Central memory CD4-positive, alpha-beta T cell (primary cell): ENCODE results near the gene ORC3.
A peak's percentile ranks its signal among the peaks of the same experiment; 100 is the strongest.
"Not testable (repeated sequence)": the region's sequence is repeated elsewhere in the genome, so short reads cannot be mapped to it uniquely, and the experiment has no call there.

Experiments
- DNase-seq: peaks from one replicate; pipeline ENCODE4 v3.0.0; 2022

The ORC3 gene

DNA sequence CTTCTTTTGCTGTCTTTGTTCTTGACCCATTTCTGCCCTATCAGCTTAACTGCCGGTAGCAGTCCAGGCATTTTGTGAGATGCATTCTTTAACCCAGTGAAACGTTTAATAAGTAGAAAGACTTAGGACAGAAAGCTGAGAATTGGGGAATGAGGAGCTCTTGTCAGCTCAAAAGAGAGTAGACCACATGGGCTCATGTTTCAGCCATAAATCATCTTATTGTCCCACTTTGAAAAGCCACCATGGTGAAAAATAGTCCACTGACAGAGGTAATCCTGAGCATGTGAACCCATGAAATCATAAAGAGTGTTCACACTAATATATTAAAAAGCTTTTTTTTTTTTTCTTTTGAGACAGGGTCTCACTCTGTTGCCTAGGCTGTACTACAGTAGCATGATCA lies 16.3 kb downstream of the ORC3 start:
- no peak for DNase-seq

DNA sequence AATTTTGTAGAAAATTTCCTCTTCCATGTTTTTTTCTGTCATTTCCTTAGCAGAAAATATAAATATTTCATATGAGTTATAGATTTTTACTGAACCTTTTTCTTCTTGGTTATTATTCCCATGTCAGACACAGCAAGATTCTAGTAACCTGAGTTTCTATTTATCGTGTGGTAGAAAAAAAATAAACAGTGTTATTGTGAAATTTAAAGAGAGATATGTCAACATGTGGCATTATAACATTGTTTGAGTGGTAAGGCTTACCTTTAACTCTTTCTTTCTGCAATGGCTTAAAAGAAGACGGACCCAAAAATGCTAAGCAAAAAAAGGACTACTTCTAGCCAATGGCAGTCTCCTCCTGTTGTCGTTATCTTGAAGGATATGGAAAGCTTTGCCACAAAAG lies 18.9 kb downstream of the ORC3 start:
- no peak for DNase-seq

DNA sequence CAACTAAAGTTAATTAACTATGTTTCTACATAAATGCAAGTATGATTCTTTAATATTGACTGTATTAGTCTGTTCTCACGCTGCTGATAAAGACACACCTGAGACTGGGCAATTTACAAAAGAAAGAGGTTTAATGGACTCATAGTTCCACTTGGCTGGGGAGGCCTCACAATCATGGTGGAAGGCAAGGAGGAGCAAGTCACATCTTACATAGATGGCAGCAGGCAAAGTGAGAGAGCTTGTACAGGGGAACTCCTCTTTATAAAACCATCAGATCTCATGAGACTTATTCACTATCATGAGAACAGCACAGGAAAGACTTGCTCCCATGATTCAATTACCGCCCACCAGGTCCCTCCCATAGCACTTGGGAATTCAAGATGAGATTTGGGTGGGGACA lies 23.1 kb downstream of the ORC3 start:
- DNase-seq, result not testable (repeated sequence)

DNA sequence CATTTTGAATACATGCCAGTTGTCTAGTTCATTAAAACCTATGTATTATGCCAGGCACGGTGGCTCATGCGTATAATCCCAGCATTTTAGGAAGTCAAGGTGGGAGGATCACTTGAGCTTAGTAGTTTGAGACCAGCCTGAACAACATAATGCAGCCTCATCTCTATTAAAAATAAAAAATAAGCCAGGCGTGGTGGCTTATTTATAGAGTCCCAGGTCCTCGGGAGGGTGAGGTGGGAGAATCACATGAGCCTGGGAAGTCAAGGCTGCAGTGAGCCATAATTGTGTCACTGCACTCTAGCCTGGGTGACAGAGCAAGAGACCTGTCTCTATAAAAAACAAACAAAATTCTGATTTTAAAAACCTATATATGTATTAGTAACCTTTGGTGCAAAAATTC lies 27.5 kb downstream of the ORC3 start:
- no peak for DNase-seq

DNA sequence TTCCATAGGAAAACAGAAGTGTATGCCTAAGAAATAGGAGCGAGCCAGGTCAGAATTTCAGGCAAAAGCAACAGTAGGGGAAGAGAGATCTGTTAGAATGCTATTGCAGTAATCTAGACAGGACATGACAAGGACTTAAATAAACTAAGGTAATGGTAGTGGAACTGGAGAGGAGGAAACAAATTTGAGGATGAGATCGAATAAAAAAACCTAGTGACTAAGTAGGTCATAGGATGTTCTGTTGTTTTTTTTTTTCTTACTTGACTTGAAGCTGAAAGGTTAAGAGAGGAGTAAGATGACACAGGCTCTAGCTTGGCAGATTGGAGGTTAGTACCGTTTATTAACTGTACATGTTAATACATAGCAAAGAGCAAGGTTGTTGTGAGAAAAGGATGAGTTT lies 28.6 kb downstream of the ORC3 start:
- DNase-seq, result no peak

DNA sequence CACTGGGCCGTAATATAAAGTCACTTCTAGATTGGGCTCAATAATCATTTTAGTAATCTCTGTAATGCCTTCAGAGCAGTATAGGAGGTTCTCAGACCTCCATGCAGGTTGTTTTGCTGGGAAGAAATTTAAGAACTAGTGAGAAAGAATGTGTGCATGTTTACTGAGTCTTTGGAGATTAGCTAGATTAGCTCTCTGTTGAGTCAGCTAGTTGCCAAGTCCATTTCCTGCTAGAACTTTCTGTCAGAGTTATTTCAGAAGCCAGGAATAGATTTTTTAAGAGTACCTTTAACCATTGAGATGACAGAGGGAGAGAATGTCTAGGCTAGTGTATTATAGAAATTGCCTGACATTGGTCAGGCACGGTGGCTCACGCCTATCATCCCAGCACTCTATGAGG lies 33.3 kb downstream of the ORC3 start:
- DNase-seq, result no peak

DNA sequence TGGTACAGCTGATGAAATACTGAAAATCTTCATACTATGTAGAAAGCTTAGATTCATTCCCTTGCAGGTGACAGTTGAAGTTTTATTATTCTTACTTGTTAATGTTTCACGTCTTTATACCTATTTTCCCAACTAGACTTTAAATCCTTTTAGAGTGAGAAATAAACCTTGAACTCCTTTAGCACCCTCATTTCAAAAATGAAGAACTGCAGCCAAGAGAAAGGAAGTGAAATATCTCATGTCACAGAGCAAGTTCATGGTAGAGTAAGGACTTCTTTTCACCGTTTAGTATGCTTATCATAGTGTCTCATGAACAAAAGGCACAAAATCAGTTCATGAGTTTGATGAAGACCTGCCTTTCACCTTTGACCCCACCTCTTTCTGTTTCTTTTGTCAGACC lies 38.5 kb downstream of the ORC3 start:
- DNase-seq, result no peak

DNA sequence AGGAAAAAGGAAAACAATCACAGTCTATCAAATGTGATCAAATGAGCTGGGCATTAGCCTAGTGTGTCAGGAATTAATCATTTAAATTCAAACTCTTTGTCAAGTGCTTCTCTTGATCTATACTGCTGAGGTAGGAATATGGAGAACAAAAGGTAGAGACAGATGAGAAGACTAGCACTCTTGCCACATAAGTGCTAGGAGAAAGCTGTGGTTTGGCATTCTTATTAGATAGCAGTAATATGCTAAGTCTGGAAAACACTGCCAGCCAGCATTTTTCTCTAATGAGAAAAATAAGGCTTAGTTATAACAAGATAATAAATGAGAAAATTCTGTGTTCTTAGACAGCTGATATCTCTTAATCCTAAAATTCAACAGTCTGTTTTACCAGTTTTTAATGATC lies 38.9 kb downstream of the ORC3 start:
- DNase-seq, result no peak

DNA sequence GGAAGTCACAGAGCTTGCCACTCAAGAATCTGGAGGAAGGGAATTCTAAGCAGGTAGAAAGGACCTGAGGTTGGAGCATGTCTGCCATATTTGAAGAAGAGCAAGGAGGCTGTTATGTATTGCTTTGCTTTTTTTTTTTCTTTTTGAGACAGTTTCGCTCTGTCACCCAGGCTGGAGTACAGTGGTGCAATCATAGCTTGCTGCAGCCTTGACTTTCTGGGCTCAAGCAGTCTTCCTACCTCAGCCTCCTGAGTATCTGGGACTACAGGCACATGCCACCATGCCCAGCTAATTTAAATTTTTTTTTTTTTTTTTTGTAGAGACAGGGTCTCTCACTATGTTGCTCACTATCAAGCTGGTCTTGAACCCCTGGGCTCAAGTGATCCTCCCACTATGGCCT lies 40.8 kb downstream of the ORC3 start:
- DNase-seq, result no peak

DNA sequence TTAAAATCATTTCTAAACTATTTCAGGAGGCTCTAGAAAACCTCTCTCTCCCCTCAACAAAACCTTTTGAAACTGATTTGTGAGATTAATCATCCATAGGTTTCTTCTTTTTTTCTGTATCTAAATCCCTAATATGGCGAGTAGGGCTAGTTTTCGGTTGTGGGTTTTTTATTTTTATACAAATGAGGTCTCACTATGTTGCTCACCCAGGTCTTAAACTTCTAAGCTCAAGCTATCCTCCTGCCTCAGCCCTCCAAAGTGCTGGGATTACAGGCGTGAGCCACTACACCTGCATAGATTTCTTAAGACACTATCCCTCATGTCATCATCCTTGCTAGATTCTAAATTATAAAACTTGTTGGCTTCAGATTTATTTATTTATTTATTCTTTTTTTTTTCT lies 43.9 kb downstream of the ORC3 start:
- no peak for DNase-seq

DNA sequence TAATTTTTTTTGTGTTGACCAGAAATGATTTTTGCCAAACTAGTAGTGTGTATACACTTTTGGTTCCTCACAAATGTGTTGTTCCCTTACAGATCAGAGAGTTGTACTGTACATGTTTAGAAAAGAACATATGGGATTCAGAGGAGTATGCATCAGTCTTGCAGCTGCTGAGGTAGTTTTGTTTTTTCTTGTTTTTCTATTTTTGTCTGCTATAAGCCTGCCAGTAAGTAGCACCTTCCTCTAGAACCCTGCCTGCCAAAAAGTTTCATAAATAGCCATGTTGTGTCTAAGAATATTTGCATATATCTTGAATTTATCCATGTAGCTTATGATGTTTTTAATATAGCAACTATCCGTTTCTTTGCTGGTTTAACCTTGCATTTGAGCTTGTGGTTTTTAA lies 46.4 kb downstream of the ORC3 start:
- no peak for DNase-seq

DNA sequence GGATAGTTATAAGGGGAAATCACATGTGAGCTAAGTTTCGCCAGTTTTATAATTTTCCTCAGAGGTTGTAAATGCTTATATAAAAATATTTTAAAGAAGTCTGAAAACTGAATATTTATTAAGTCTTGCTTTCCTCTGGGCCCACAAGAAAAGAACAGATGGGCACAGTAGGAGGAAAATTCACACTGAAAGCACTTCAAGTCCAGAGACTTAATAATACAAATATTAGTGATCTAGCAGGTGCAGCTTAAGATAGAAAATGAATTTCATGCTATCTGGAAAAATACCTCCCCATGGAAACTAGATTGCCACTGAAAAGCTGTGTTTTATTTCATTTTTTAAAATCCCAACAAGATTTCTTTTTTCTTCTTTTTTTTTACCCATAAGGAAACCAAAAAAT lies 47.2 kb downstream of the ORC3 start:
- DNase-seq, result no peak

DNA sequence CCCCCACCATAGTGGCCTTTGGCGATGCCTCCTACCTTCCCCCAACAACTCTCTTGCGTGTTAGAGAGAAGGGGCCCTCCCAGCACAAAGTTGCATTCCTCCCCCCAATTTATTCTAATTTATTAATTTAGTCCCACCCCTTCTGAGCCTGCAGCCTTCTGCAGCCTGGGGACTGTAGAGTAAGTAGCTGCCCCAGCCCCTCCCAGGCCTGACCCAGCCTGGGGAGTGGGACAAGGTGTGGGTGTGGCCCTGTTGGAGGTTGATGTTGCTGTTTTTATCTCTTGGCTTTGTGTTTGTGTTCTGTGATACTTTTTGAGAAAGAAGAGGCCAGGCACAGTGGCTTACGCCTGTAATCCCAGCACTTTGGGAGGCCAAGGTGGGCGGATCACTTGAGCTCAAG lies 49.4 kb downstream of the ORC3 start:
- no peak for DNase-seq

DNA sequence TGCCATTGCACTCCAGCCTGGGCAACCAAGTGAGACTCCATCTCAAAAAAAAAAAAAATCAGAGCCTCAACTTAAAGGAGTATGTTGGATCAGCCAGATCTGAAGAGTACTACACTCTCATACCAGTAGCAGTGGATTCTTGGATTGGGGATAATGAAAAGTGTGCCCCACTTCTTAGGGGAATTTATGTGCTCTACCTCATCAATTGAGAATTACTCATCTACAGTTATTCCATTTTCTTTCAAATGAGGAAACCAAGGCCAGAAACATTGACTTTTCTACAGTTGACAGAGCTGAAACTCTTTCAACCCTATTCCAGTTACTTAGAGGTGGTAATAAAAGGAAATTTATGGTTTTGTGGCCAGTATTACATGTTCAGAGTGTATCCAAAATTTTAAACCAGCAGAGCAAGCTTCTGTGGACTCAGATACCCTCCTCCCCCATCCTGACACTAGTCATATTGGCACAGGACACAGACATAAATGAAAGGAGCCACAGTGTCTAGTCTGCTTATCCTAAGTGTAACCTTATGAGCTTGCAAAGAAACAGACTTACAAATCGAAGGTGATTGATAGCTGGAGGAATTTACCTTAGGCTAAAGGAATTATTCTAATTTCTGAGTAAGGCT lies 51.2 kb downstream of the ORC3 start:
- DNase-seq, result no peak

DNA sequence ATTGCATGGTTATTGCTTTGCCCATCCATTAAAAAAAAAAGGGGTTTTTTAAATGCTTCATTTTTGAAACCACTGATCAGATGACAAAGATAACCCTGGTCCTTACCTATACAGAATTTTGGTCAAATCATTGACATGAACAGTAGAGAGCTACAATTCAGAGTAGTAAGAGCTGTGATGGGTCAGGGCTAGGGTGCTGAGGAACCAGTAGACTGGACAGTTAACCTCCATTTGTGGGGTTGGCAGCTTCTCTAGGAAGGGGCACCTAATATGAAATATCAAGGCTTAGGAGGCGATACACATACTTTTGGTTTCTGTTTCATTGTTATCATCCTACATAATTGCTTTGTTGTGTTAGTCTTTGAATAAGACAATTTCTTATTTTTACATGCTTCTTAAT lies 55.1 kb downstream of the ORC3 start:
- peak; percentile 7 for DNase-seq

DNA sequence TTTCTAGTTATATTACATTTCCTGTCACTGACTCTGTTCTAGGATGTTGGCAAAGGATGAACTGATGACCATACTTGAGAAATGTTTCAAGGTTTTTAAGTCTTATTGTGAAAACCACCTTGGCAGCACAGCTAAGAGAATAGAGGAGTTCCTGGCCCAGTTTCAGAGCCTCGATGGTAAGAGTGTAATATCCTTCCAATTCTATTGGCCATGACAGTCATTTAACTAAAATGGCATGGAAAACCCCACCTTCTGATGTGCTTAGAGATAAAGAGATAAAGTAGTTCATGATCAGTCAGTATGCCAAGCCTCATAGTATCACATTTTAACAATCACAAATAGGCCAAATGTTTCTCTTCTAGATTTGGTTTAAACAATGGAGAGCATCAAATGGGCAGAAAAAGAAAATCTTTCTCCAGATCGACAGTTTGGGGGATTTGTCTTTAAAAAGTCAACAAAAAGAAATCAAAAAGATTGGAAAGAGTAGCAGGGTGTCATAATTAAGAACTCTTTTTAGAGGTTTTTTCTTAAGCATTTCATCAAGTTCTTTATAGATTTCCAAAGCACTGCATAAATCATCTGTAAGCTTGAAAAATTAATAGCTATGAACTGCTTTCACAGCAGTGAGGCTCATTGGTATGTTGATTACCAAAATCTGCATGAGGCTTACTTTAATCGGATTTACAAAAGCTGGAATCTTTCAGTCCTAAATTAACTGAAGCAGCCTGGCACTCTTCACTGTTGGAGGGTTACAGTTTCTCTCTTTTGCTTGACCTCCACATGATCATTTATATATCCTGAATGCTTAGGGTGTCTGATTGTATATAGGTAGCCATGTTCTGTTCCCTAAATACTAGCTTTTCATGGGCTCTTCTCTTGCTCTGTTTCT lies 63.4 kb downstream of the ORC3 start:
- peak; percentile 27 for DNase-seq

DNA sequence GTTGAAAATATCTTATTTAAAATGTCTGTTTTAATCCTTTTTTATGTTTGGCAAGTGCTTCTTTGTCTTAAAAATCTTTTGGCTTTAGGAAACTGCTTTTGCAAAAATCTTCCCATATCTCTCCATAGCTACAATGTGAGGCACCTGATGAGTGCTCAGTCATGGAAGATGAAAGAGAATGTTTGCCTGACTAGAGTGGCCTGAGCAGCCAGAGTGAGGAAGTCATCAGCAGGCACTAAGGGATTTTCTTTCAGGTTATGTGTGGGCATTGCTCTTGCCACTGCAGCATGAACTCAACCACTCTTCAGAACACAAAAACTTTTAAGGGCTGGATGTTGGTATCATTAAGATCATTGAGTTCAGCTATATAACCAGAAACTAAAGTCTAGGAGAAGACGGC lies 64.2 kb downstream of the ORC3 start:
- no peak for DNase-seq

DNA sequence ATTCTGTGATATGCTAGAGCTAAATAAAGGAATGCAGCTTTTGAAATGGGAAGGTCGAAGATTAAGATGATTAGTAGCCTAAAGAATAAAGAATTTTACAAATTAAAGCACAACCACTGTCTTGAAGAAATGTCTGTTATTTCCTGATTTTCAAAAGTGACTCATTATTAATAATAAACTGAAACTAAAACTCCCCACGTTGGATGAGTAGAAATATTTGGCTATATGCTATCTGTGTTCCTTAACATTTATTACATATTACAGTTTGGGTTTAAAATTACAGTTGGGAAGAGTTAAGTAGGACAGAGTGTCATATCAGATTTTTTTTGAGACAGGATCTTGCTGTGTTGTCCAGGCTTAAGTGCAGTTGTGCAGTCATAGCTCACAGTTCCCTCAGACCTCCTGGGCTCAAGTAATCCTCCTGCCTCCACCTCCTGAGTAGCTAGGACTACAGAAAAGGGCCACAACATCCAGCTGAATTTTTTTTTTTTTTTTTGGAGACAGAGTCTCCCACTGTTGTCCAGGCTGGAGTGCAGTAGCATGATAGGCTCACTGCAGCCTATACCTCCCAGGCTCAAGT lies 65.0 kb downstream of the ORC3 start:
- DNase-seq, result no peak

DNA sequence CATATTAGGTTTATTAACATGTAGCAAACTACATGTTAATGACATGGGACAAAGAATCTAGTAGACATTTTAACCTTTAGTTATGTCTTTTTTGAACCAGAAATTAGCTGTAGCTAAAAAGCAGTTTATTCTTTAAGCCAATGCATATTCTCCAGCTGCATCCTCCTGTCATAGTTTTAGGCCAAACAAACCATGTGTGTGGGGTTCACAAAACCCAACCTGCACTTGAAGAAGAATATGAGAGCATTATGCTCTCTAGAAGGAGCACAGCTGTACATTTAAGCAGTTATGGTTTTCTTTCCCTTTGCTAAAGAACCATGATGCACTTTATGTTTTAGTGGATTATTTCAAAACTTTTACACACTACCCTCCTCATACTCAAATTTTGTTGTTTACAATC lies 65.9 kb downstream of the ORC3 start:
- no peak for DNase-seq

DNA sequence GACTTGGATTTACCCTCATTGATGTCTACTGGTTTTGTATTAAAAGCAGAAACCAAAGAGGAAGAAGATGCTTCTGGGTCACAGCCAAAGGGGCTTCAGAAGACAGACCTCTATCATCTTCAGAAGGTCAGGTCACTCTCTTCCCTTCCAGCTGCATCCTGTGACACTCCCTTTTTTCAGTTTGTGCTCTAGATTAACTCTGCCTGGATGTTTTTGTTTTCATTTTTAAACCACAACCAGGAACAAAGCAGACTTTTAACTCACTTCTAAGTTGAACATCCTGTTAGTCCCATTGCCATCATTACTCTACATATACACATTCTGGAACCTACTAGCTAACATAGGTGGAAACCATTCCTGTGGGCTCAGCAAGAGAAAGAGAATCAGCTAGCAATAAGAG lies 66.9 kb downstream of the ORC3 start:
- DNase-seq, result peak; percentile 18

DNA sequence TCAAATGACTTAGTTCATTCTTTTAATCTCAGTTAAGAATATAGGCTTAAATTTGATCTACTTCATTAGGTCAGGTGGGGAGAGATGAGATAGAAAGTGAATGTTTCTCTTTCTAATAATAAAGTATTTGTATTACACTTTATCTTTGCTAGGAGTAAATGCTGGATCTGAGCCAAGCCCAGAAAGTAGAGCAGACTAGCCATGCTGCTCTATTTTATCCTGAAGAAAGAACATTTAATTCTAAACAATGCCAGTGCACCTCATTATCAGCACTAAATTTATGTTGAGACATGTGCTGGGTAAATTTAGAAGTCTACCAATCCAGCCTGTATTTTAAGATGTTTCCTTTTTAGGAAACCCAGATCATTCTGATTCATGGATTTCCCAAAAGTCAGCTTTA lies 68.6 kb downstream of the ORC3 start:
- no peak for DNase-seq

DNA sequence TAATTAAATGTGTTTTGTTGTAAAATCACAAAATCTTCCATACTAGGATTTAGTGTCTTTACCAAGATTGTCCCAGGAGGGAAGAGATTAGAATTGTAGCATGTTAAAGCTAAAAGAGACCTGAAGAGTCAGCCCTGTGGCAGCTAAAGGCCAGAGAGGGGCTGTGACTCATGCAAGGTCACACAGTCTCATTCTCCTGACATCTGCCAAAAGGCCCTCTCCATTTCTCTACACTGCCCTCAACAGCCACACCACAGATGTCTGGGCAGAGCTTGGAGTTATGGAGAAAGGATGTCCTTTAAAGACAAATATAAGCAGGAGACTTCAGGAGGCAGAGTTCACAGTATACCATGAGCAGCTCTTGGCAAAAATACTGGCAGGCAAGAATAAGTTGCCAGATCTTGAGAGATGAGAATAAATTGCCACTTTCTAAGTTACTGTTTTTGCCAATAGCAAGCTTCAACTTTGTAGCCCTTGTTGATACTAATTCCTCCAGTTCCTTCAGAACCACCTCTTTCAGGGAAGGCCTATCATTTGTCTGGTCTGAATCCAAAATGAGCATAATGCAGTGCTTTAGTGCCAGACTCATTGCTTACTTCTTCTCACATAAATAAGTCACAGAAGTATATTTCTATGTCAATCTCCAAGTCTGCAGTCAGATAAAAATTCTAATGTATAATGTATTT lies 70.4 kb downstream of the ORC3 start:
- no peak for DNase-seq

DNA sequence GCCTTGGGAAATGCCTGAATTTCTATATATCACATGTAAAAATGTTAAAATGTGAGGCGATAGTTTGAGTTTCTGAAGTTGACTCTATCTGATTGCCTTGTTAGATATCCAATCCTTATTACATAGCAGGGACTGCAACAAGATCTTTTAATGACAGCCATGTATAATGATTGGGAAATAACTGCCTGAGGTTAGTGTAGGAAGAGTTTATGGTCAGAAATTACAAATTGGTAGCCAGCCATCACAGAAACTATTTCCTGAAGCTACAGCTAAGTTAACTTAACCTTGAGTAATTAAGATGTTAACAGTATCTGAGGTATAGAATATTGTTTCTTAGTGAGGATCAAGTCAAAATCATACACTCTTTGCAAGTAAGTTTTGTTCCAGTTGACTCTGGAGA lies 71.1 kb downstream of the ORC3 start:
- no peak for DNase-seq

DNA sequence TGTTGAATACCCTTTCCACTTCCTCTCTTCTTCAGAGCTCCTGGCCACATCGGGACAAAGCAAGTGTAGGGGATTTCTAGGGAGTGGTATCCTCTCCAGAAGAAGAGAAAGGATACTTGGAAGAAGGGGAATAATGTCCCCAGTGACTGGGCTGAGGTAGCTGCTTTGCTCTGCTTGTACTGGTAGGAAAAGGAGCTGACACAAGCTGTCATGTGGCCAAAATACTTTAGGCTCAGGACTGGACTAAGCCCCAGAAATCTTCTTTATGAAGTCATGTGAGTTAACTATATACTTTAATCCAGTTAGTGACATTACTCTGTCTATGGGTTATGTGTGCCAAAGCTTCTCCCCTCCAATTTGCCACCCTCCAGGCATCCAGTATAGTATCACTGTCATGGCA lies 71.6 kb downstream of the ORC3 start:
- DNase-seq, result no peak
